ENCODE results near the gene FN1.

Gene FN1

DNA sequence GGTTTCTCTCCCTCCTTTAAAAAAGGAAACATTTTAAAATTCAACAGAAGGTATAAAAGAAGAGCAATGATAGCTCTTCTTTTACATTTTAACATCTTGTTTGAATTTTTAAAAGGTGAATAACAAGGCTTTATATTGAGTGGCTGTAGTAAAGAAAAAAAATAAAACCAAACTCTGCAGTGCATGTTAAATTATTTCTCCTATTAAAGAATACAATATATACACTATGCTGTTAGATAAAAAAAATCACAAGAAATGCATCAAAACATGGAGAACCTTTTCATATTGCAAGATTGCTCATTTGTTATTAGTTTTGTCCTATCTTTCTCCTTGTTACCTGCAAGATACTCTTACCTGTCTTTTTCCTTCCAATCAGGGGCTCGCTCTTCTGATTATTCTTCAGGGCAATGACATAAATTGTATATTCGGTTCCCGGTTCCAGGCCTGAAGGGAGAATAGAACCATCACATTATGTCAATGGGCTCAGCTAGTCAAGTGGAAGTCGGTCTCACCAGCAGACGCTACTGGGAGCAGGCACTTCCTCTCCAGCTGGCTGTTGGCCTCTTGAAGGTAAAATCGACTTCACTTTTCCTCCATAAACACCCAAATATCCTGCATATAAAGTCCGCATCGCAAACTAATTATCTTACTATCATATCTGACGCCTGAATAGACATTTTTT, 62.8 kb downstream of the FN1 start:
- 99 to 100% methylated on average over 7 to 8 of the region's 9 CpGs for WGBS, 2 experiments (ENCODE audit: insufficient coverage in 2 of 2)
- H3K9me3 ChIP-seq (ENCODE audit: control insufficient read depth, low read length), result no peaks in the 10 kb centered on the region
- no peak overlapping the region for H3K4me3 ChIP-seq (ENCODE audit: extremely low read depth, insufficient read depth, low read length, poor library complexity, severe bottlenecking)
- peaks cover 93% of the 10 kb centered on the region for H3K36me3 ChIP-seq (ENCODE audit: control insufficient read depth, insufficient read depth, low read length)
- no peaks in the 10 kb centered on the region for H3K4me1 ChIP-seq (ENCODE audit: control insufficient read depth, insufficient read depth, low read length, poor library complexity, severe bottlenecking)
- no peak overlapping the region for H3K27ac ChIP-seq (ENCODE audit: low read depth, low read length, severe bottlenecking)

DNA sequence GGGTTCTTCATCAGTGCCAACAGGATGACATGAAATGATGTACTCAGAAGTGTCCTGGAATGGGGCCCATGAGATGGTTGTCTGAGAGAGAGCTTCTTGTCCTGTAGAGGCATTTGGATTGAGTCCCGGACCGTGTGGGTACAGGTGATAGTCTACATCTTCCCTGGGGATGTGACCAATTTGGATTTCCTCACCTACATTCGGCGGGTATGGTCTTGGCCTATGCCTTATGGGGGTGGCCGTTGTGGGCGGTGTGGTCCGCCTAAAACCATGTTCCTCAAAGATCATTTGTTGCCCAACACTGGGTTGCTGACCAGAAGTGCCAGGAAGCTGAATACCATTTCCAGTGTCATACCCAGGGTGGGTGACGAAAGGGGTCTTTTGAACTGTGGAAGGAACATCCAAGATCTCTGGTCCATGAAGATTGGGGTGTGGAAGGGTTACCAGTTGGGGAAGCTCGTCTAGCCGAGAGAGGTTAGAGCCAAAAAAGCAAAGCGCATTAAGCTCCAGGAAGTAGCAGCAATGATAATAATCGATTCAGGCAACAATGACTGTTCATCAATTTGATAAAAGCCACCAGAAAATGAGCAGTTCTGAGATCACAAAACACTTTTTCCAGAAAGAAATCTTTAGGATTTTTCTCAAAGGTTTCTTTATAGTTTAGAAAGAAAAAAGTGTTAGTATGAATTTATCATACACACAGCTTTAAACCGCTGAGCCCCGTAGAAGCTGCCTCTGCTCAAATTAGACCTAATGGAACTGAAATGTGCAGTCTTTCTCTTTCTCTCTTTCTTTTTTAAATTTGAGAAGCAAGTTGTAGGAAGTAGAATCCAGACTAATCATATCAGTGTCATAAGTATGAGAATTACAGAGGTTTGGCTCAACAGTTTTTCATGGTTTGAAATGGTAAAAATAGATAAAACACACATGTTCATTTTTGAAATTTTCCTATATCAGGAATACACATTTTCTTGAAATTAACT, 63.7 kb downstream of the FN1 start:
- no peak overlapping the region for H3K27ac ChIP-seq (ENCODE audit: low read depth, low read length, severe bottlenecking)
- H3K4me1 ChIP-seq (ENCODE audit: control insufficient read depth, insufficient read depth, low read length, poor library complexity, severe bottlenecking), result no peaks in the 10 kb centered on the region
- no peaks in the 10 kb centered on the region for H3K9me3 ChIP-seq (ENCODE audit: control insufficient read depth, low read length)
- 92 to 97% methylated on average over 11 to 14 of the region's 14 CpGs for WGBS, 2 experiments (ENCODE audit: insufficient coverage in 2 of 2)
- no peak overlapping the region for H3K4me3 ChIP-seq (ENCODE audit: extremely low read depth, insufficient read depth, low read length, poor library complexity, severe bottlenecking)
- peaks cover 93% of the 10 kb centered on the region for H3K36me3 ChIP-seq (ENCODE audit: control insufficient read depth, insufficient read depth, low read length)

DNA sequence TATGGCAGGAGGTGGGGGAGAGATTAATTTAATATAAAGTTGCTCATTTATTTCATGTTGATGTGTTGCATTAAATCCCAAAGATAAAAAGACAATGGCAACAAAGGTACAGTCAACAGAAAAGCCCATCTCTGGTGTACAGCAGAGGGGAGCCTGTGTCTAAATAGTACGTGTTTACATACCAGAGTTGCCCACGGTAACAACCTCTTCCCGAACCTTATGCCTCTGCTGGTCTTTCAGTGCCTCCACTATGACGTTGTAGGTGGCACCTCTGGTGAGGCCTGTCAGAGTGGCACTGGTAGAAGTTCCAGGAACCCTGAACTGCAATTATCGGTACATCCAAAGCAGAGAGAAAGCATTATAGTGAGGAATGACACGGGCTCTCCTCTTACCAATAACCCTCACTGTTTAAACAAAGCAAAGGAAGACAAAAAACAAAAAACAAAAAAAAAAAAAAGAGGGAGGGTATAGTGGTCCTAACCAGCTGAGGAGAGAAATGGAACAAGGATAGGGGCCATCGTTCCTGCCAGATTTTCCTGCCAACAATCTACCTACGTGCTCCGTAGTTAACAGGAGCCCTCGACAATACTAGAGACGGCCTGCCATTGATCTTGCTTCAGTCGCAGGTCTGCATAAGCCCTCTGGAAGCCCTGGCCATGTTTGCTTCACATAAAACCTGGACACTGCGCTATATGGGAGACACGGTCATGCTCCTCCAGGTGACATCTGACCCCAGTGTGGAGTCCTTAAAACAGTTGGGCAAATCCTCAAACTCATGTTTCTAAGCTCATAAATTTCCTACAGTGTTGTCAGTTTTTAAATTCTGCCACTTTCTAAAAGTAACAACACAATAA, 65.5 kb downstream of the FN1 start:
- peaks cover 94% of the 10 kb centered on the region for H3K36me3 ChIP-seq (ENCODE audit: control insufficient read depth, insufficient read depth, low read length)
- H3K4me1 ChIP-seq (ENCODE audit: control insufficient read depth, insufficient read depth, low read length, poor library complexity, severe bottlenecking), result no peaks in the 10 kb centered on the region
- H3K4me3 ChIP-seq (ENCODE audit: extremely low read depth, insufficient read depth, low read length, poor library complexity, severe bottlenecking), result no peak overlapping the region
- WGBS, 2 experiments (ENCODE audit: insufficient coverage in 2 of 2), result 80 to 82% methylated on average over 12 of the region's 14 CpGs
- no peaks in the 10 kb centered on the region for H3K9me3 ChIP-seq (ENCODE audit: control insufficient read depth, low read length)
- peak overlapping the region; percentile 52 for H3K27ac ChIP-seq (ENCODE audit: low read depth, low read length, severe bottlenecking)

DNA sequence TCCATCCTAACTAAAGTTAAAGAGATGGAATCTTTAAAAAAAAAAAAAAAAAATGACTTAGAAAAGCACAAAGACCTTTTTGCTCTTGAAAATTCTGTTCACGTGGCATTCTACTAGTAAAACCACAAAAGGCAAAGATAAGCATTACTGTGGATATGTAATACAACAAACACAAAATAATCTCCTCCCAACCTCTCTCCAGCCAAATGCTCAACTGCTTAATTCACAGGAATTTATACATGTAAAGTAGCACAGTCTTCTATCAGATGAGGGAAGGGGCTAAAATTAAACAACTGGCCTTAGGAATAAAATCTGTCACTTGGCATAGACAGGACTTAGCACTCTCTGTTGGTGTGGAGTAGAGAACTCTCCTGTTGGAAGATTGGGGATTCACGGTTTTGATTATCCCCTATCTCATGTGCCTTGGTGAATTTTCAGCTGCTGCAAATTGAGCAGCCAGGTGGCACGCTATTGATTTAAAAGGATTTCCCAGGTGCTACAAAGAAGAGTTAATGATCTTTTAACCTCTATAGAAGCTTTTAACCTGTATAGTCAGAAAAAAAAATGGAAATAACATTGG, 66.6 kb downstream of the FN1 start:
- H3K4me1 ChIP-seq (ENCODE audit: control insufficient read depth, insufficient read depth, low read length, poor library complexity, severe bottlenecking), result no peaks in the 10 kb centered on the region
- peaks cover 94% of the 10 kb centered on the region for H3K36me3 ChIP-seq (ENCODE audit: control insufficient read depth, insufficient read depth, low read length)
- H3K4me3 ChIP-seq (ENCODE audit: extremely low read depth, insufficient read depth, low read length, poor library complexity, severe bottlenecking), result no peak overlapping the region
- H3K9me3 ChIP-seq (ENCODE audit: control insufficient read depth, low read length), result no peaks in the 10 kb centered on the region
- H3K27ac ChIP-seq (ENCODE audit: low read depth, low read length, severe bottlenecking), result no peak overlapping the region
- no CpG with 5 or more reads among the region's 3 CpGs for WGBS, 2 experiments (ENCODE audit: insufficient coverage in 2 of 2)

DNA sequence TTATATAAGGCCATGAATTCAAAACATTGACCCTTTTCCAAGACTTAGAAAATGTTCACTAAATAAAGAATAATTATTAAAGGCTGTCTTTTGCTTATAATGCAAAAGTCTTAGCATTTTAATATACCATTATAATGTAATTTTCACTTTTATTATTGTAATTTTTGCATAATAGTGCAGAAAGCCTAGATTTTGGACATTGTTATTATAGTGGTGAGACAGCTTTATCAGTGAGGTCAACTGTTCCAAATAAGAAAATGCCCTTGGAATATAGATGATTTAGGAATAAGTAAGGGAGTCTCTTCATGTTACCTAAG, 67.4 kb downstream of the FN1 start:
- Histone ChIP-seq H3K9me3 (ENCODE audit: control insufficient read depth, low read length) (no peaks in the 10 kb centered on the region), H3K27ac (ENCODE audit: low read depth, low read length, severe bottlenecking) (no peak overlapping the region), H3K36me3 (ENCODE audit: control insufficient read depth, insufficient read depth, low read length) (peaks cover 94% of the 10 kb centered on the region), H3K4me1 (ENCODE audit: control insufficient read depth, insufficient read depth, low read length, poor library complexity, severe bottlenecking) (no peaks in the 10 kb centered on the region), H3K4me3 (ENCODE audit: extremely low read depth, insufficient read depth, low read length, poor library complexity, severe bottlenecking) (no peak overlapping the region)

DNA sequence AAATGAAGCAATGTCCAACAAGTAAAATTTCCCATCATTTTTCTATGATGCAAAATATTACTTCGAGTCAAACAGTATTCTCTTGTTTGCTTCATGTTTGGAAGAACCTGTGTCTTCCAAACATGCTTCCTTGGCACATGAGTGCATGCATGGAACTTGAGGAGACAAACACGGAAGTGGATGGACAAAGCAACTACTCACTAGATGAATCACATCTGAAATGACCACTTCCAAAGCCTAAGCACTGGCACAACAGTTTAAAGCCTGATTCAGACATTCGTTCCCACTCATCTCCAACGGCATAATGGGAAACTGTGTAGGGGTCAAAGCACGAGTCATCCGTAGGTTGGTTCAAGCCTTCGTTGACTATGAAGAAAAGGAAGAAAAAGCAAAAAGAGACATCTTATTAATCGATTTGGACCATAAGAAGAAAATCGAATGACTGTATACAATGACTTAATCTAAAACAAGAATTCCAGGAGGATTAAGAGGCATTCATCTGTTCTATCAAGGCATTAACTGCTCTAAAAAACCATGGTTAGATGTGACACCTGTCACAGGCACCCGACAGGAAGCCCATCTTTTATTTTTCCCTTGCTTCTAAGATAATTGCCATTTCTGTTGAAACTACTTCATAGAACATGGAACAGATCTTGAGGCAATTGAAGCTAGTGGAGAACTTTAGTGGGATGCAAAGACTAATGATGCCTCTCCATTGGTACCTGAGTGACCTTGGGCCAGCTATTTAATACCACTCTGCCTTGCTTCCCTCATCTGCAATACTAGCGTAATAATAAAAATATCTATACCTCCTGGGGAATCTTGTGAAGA, 68.0 kb downstream of the FN1 start:
- no peaks in the 10 kb centered on the region for H3K9me3 ChIP-seq (ENCODE audit: control insufficient read depth, low read length)

DNA sequence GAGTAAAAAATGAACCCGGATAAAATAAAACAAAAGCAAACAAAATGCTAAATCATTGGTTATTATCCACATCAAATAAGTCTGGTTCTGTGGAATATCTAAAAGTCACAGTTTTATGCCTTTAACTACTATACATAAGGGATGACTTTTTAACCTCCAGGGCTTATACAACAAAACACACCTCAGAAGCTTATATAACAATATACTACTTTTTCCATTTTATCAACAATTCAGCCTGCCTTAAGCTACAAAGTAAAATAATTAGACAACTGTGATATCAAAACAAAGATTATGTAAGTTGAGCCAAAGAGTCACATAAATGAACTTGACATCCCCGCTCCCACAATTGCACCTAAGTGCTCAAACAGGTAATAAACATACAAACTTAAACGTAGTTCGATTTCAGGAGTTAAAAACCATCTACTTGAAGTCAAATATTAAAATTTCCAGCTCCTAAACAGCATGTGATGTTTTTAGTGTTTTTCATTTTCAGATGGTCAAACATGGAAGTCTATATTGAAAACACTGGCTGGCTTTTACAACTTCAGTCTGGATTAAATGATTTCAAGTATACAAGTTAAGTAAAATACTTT, 69.3 kb downstream of the FN1 start:
- Histone ChIP-seq H3K4me3 (ENCODE audit: extremely low read depth, insufficient read depth, low read length, poor library complexity, severe bottlenecking) (no peak overlapping the region), H3K9me3 (ENCODE audit: control insufficient read depth, low read length) (no peaks in the 10 kb centered on the region), H3K4me1 (ENCODE audit: control insufficient read depth, insufficient read depth, low read length, poor library complexity, severe bottlenecking) (no peaks in the 10 kb centered on the region), H3K27ac (ENCODE audit: low read depth, low read length, severe bottlenecking) (no peak overlapping the region), H3K36me3 (ENCODE audit: control insufficient read depth, insufficient read depth, low read length) (peaks cover 98% of the 10 kb centered on the region)
- WGBS, 2 experiments (ENCODE audit: insufficient coverage in 2 of 2), result 100% methylated on average over 1 of the region's 4 CpGs; no CpG with 5 or more reads in 1 of the 2 experiments

More for the DNA sequence above, 68.0 kb downstream of the FN1 start:
- Histone ChIP-seq H3K4me1 (ENCODE audit: control insufficient read depth, insufficient read depth, low read length, poor library complexity, severe bottlenecking) (no peaks in the 10 kb centered on the region), H3K27ac (ENCODE audit: low read depth, low read length, severe bottlenecking) (no peak overlapping the region), H3K4me3 (ENCODE audit: extremely low read depth, insufficient read depth, low read length, poor library complexity, severe bottlenecking) (no peak overlapping the region), H3K36me3 (ENCODE audit: control insufficient read depth, insufficient read depth, low read length) (peaks cover 96% of the 10 kb centered on the region)
- 92 to 100% methylated on average over 2 to 8 of the region's 11 CpGs for WGBS, 2 experiments (ENCODE audit: insufficient coverage in 2 of 2)

DNA sequence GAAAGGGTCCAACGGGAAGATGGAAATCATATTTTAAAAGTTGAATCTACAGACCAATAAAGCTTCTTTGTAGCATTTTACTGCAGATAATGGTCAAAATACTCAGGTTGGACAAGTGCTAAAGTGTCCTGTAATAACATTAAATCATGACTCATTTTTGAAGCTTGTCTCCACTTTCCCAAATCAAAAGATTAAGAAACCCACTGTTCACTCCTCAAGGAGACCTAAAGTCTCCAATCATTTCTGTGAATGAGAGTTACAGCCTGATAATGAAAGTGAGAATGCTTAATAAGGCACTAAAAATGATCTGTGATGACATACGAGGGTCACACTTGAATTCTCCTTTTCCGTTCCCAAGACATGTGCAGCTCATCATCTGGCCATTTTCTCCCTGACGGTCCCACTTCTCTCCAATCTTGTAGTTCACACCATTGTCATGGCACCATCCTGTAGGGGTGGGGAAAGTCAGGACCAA, 70.6 kb downstream of the FN1 start:
- no peaks in the 10 kb centered on the region for H3K9me3 ChIP-seq (ENCODE audit: control insufficient read depth, low read length)
- H3K4me1 ChIP-seq (ENCODE audit: control insufficient read depth, insufficient read depth, low read length, poor library complexity, severe bottlenecking), result no peaks in the 10 kb centered on the region
- H3K27ac ChIP-seq (ENCODE audit: low read depth, low read length, severe bottlenecking), result peak overlapping the region; percentile 6
- peaks cover 94% of the 10 kb centered on the region for H3K36me3 ChIP-seq (ENCODE audit: control insufficient read depth, insufficient read depth, low read length)
- no peak overlapping the region for H3K4me3 ChIP-seq (ENCODE audit: extremely low read depth, insufficient read depth, low read length, poor library complexity, severe bottlenecking)
- WGBS, 2 experiments (ENCODE audit: insufficient coverage in 2 of 2), result 100% methylated on average over 2 to 3 of the region's 4 CpGs

DNA sequence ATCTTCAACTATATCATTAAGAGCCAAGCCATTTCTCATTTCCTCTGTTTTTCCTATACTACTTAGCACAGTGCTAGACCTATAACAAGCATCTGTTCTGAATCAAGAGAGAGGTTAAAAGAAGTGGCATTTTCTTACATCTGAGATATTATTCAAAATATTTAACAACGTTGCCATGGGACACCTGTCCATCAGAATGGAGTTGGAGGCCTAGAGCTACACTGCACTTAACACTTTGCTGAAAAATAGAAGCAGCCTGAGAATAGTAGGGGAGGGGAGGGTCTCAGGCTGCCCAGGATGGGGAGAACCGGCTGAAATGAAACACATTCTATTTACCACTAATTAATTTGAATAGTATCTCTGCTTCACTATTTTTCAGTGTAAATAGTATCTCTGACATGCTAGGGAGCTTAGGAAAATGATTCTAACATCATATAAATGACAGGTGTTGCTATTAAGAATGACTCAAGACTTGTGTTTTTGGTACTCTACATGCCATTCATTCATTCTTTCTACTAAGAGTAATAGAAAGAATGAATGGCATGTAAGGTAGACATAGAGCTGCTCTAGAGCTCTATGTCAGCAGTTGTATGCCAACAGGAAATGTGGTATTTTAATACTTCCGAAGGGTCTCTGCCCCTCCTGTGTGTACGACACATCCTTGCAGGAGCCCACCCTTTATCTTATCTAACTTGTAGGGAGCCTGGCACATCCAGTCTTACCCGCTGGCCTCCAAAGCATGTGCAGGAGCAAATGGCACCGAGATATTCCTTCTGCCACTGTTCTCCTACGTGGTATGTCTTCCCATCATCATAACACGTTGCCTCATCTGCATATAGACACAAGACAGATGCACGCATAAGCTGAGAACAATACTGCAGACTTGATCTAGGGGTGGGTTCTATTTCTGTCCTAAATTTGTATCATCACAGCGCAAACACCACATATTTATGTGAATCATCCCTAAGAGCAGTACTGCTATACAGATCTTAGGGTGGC, 71.4 kb downstream of the FN1 start:
- WGBS, 2 experiments (ENCODE audit: insufficient coverage in 2 of 2), result 90 to 100% methylated on average over 6 to 7 of the region's 10 CpGs
- no peaks in the 10 kb centered on the region for H3K9me3 ChIP-seq (ENCODE audit: control insufficient read depth, low read length)
- H3K27ac ChIP-seq (ENCODE audit: low read depth, low read length, severe bottlenecking), result peak overlapping the region; percentile 34
- H3K36me3 ChIP-seq (ENCODE audit: control insufficient read depth, insufficient read depth, low read length), result peaks cover 94% of the 10 kb centered on the region
- H3K4me1 ChIP-seq (ENCODE audit: control insufficient read depth, insufficient read depth, low read length, poor library complexity, severe bottlenecking), result no peaks in the 10 kb centered on the region
- H3K4me3 ChIP-seq (ENCODE audit: extremely low read depth, insufficient read depth, low read length, poor library complexity, severe bottlenecking), result no peak overlapping the region

Measured in mesodermal cell (in vitro differentiated cells).